Panc1 (cell line): ENCODE data around the gene GNAT3. TPM values are rescaled to one million over a fixed set of nuclear protein-coding genes. Genes with fewer than 3 reads are reported as not detected.

Experiments
- ATAC-seq: fragments of 200-7000 bp; cut with Tn5 transposase; 2 replicates; pipeline ENCODE4 v1.9.1; 2020; ENCODE audit warnings: mild to moderate bottlenecking, moderate library complexity
- BruUV-seq: library from RNA; stranded (reverse); fragments of 400-500 nt; replicated peaks from 2 replicates; lab custom pipeline; 2021; lab: Mats Ljungman, UMichigan
- CTCF ChIA-PET: fragments of 300-600 bp; sonication (Branson Sonifier 250); formaldehyde crosslinking; loops from one replicate; lab custom pipeline; 2022; ENCODE audit warnings: antibody characterized with exemption; lab: Charles Lee
- POLR2A ChIA-PET: fragments of 300-600 bp; sonication (Branson Sonifier 250); formaldehyde crosslinking; loops from one replicate; lab custom pipeline; 2022; ENCODE audit warnings: antibody characterized with exemption; lab: Charles Lee
- DNase-seq: peaks from one replicate; pipeline ENCODE4 v3.0.0-alpha.2; 2010; ENCODE audit warnings: low read depth, low spot score
- H3K27ac ChIP-seq: 2 replicates; pipeline ENCODE4 v1.5.1; 2011; ENCODE audit warnings: mild to moderate bottlenecking, low read length, inconsistent platforms
- H3K27me3 ChIP-seq: fragments of 200-500 bp; sonication (Bioruptor generic); 2 replicates; pipeline ENCODE4 v1.6.0; 2014; ENCODE audit warnings: low read length, inconsistent platforms; ENCODE audit not compliant: control insufficient read depth, insufficient read depth
- H3K36me3 ChIP-seq: fragments of 200-500 bp; sonication (Bioruptor generic); 2 replicates; pipeline ENCODE4 v1.5.1; 2014; ENCODE audit warnings: inconsistent platforms, mild to moderate bottlenecking, low read length, moderate library complexity; ENCODE audit not compliant: control insufficient read depth, insufficient read depth
- H3K4me1 ChIP-seq: 2 replicates; pipeline ENCODE4 v1.5.1; 2011; ENCODE audit warnings: inconsistent platforms, mild to moderate bottlenecking, low read length, moderate library complexity; ENCODE audit not compliant: control insufficient read depth, insufficient read depth
- H3K4me3 ChIP-seq, 2 experiments: 2 replicates each; pipeline ENCODE4 v1.5.1; 2011 to 2012; ENCODE audit warnings: low read depth in 2 of 2, low read length in 2 of 2, mild to moderate bottlenecking in 2 of 2, inconsistent platforms in 1 of 2, moderate library complexity in 1 of 2
- H3K9me3 ChIP-seq: fragments of 200-500 bp; sonication (Bioruptor generic); 2 replicates; pipeline ENCODE4 v1.5.1; 2014; ENCODE audit warnings: low read depth, mild to moderate bottlenecking, inconsistent platforms, low read length, moderate library complexity; ENCODE audit not compliant: control insufficient read depth, insufficient read depth
- POLR2AphosphoS5 ChIP-seq: IDR thresholded peaks from 2 replicates; pipeline ENCODE4 v1.6.1; 2012; ENCODE audit warnings: mild to moderate bottlenecking, low read depth, low read length, moderate library complexity
- SIN3A ChIP-seq: IDR thresholded peaks from 2 replicates; pipeline ENCODE4 v1.6.1; 2012; ENCODE audit warnings: low read depth, mild to moderate bottlenecking, low read length, moderate library complexity, borderline replicate concordance; ENCODE audit not compliant: insufficient read depth
- TCF7L2 ChIP-seq: IDR thresholded peaks from 2 replicates; pipeline ENCODE4 v1.6.1; 2011; ENCODE audit warnings: mild to moderate bottlenecking, low read depth, low read length, inconsistent platforms
- in situ Hi-C: cut with HindIII; loops from 2 replicates; pipeline ENCODE4 v1.10.0; 2016; ENCODE audit warnings: low sequenced_read_pairs, low pct_unique_long_range_greater_than_20kb
- intact Hi-C: fragments of 100-400 bp; cut with micrococcal nuclease; formaldehyde crosslinking; loops from one replicate; pipeline ENCODE4 v1.10.0; 2022; ENCODE audit not compliant: unreplicated experiment
- total RNA-seq: library from RNA; stranded (reverse); gene quantifications from one replicate; pipeline ENCODE4 v1.2.1, GENCODE V29; 2021; ENCODE audit not compliant: unreplicated experiment
- TF ChIP-seq, protein P1 (sequence below): fragments of 450-650 bp; IDR thresholded peaks from 2 replicates; pipeline ENCODE4 v1.5.1; 2017; ENCODE audit warnings: mild to moderate bottlenecking
- TF ChIP-seq, protein P2 (sequence below), 2 experiments: IDR thresholded peaks; 2 replicates each; pipeline ENCODE4 v1.6.1; 2011 to 2012; ENCODE audit warnings: low read depth in 2 of 2, control low read depth in 1 of 2, low read length in 1 of 2, mild to moderate bottlenecking in 1 of 2, moderate library complexity in 1 of 2; ENCODE audit not compliant: insufficient read depth in 1 of 2

GNAT3 gene
- total RNA-seq, 1 experiment from 2014 or later: not detected

DNA sequence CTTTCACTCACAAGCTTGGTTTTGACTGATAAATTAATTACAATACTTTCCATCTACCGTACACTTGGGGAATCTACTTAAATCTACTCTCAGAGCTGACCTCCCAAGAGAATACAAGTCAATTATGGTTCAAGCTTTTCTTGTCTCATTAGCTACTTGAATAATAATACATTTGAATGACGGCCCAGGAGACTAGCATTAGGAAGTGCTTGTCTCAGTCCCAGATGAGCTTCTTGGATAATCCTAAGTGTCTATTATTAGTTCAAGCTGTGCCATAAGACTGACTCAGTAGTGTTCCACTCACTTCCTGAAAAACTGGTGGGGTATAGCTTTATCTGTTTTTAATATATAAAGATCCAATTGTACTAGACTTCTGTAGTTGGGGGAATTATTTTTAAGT is 100.2 kb downstream of the GNAT3 start:
- intact Hi-C loops: no loop called here
- 0 out of 2 replicates have a peak, but pooled peaks cover 3% of the 10 kb centered on the region for H3K27me3 ChIP-seq
- no TSS peak for BruUV-seq
- ChIA-PET CTCF (no interaction called here), POLR2A (no interaction called here)
- H3K4me3 ChIP-seq: no peak overlapping the region
- H3K9me3 ChIP-seq: no peaks in the 10 kb centered on the region
- no peaks in the 10 kb centered on the region for H3K4me1 ChIP-seq
- TF ChIP-seq SIN3A: no peak
- TF ChIP-seq, protein P1, sequence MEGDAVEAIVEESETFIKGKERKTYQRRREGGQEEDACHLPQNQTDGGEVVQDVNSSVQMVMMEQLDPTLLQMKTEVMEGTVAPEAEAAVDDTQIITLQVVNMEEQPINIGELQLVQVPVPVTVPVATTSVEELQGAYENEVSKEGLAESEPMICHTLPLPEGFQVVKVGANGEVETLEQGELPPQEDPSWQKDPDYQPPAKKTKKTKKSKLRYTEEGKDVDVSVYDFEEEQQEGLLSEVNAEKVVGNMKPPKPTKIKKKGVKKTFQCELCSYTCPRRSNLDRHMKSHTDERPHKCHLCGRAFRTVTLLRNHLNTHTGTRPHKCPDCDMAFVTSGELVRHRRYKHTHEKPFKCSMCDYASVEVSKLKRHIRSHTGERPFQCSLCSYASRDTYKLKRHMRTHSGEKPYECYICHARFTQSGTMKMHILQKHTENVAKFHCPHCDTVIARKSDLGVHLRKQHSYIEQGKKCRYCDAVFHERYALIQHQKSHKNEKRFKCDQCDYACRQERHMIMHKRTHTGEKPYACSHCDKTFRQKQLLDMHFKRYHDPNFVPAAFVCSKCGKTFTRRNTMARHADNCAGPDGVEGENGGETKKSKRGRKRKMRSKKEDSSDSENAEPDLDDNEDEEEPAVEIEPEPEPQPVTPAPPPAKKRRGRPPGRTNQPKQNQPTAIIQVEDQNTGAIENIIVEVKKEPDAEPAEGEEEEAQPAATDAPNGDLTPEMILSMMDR: no peak
- no peak for TF ChIP-seq TCF7L2
- TF ChIP-seq, protein P2, sequence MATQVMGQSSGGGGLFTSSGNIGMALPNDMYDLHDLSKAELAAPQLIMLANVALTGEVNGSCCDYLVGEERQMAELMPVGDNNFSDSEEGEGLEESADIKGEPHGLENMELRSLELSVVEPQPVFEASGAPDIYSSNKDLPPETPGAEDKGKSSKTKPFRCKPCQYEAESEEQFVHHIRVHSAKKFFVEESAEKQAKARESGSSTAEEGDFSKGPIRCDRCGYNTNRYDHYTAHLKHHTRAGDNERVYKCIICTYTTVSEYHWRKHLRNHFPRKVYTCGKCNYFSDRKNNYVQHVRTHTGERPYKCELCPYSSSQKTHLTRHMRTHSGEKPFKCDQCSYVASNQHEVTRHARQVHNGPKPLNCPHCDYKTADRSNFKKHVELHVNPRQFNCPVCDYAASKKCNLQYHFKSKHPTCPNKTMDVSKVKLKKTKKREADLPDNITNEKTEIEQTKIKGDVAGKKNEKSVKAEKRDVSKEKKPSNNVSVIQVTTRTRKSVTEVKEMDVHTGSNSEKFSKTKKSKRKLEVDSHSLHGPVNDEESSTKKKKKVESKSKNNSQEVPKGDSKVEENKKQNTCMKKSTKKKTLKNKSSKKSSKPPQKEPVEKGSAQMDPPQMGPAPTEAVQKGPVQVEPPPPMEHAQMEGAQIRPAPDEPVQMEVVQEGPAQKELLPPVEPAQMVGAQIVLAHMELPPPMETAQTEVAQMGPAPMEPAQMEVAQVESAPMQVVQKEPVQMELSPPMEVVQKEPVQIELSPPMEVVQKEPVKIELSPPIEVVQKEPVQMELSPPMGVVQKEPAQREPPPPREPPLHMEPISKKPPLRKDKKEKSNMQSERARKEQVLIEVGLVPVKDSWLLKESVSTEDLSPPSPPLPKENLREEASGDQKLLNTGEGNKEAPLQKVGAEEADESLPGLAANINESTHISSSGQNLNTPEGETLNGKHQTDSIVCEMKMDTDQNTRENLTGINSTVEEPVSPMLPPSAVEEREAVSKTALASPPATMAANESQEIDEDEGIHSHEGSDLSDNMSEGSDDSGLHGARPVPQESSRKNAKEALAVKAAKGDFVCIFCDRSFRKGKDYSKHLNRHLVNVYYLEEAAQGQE (IDR thresholded peaks at IDR 0.05; ENCODE audit: insufficient read depth in 1 of 2, low read depth in 2 of 2, low read length in 1 of 2): no peak
- no peak for TF ChIP-seq POLR2AphosphoS5
- no peaks in the 10 kb centered on the region for H3K36me3 ChIP-seq
- H3K27ac ChIP-seq: no peak overlapping the region
- ATAC-seq: no peak
- no peak for DNase-seq
- in situ Hi-C loops: no loop called here

DNA sequence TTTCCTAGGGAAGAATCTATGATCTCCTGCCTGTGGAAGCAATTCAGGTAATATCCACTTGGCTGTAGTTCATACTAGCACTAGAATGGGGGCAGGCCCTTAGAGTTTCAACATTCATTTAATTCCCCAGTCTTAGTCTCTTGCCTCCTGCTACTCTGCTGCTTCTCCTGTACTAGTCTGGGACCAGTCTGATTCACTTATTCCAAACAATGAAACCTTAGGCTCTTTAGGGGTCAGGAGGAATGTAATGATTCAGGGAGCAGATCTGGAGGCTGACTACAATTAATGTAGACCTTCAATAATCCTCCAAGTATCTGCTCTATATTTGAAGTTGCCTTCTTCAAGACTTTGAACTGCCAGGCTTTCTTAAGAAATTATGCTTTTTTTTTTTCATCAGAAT is 101.8 kb downstream of the GNAT3 start:
- BruUV-seq: no TSS peak
- POLR2A ChIA-PET: interaction anchor here (0.7 kb wide), 1 partner anchor 130 kb away, joined by 7 read pairs; no protein-coding TSS in a partner anchor
- no peak for TF ChIP-seq SIN3A
- TF ChIP-seq, protein P1: no peak
- TF ChIP-seq TCF7L2: no peak
- TF ChIP-seq POLR2AphosphoS5: no peak
- TF ChIP-seq, protein P2 (IDR thresholded peaks at IDR 0.05; ENCODE audit: insufficient read depth in 1 of 2, low read depth in 2 of 2, low read length in 1 of 2): no peak
- in situ Hi-C loops: no loop called here
- Histone ChIP-seq H3K4me3 (no peak overlapping the region), H3K27me3 (0 out of 2 replicates have a peak, but pooled peaks cover 3% of the 10 kb centered on the region), H3K9me3 (no peaks in the 10 kb centered on the region), H3K36me3 (no peaks in the 10 kb centered on the region), H3K4me1 (no peaks in the 10 kb centered on the region), H3K27ac (no peak overlapping the region)
- ATAC-seq (no peak), DNase-seq (no peak)
- intact Hi-C loops: no loop called here
- CTCF ChIA-PET: no interaction called here

Other genes with a start within 250 kb of the GNAT3 start
- 0.46 TPM for gene CD36, start 126.6 kb upstream of the GNAT3 start, total RNA-seq